ENCODE data around the gene CEACAM4.

DNA sequence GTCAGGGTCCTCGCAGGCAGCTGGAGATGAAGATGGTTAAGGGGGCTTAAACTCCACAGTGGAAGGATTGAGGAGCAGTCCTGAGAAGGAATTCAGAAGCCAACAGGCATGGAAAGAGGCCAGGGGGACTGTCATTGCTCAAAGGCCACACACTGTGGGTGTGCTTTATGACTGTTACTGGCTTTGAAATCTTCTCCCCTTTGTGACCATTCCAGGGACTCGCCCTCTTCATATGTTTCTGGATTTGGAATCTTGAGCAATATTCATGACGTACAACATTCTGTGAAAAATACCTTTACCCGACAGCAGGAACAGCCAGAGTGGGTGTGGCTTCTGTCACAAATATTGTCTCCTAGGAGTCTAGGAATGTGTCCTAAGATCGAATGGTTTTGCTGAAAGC lies 44.6 kb upstream of the CEACAM4 start:
- TF ChIP-seq CTCF (IDR thresholded peaks at IDR 0.05) (no peak), POLR2A (IDR thresholded peaks at IDR 0.05) (no peak)
